ENCODE data around the gene CDK10.
"Not testable (repeated sequence)": the region's sequence is repeated elsewhere in the genome, so short reads cannot be mapped to it uniquely, and the experiment has no call there.

CDK10 gene

DNA sequence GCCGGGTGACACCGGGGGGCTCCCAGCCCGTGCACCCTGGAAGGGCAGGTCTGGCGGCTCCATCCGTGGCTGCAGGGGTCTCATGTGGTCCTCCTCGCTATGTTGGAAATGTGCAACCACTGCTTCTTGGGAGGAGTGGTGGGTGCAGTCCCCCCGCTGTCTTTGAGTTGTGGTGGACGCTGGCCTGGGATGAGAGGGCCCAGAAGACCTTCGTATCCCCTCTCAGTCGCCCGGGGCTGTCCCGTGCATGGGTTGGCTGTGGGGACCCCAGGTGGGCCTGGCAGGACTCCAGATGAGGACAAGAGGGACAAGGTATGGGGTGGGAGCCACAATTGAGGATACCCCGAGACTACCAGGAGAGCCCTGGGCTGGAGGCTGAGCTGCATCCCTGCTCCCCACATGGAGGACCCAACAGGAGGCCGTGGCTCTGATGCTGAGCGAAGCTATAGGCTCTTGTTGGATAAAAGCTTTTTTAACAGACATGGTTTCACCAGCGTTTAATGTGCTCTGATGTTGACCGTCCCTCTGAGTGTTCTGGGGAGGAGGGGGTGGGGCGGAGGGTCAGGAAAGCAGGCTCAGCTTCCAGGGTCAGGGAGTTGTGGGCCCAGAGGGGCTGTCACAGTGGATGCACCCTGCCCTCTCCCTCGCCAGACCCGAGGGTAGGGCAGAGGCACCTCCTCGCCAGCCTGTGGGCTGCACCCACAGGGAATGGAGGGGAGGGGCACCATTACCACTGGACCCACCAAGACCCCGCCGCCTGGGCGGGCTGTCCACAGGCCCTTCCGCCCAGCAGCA lies 9.6 kb downstream of the CDK10 start:
- DNase-seq (ENCODE audit: low read depth in 2 of 2), result no peak

GRCh38 chr16:89696670-89697128 lies 10.2 kb downstream of the CDK10 start:
- no peak for DNase-seq (ENCODE audit: low read depth in 2 of 2)

- DNase-seq (ENCODE audit: low read depth in 2 of 2), result no peak
Observed at GRCh38 chr16:89697161-89697615, 10.7 kb downstream of the CDK10 start.

- no peak for DNase-seq (ENCODE audit: low read depth in 2 of 2)
Observed at GRCh38 chr16:89697616-89698331, 11.3 kb downstream of the CDK10 start.

DNA sequence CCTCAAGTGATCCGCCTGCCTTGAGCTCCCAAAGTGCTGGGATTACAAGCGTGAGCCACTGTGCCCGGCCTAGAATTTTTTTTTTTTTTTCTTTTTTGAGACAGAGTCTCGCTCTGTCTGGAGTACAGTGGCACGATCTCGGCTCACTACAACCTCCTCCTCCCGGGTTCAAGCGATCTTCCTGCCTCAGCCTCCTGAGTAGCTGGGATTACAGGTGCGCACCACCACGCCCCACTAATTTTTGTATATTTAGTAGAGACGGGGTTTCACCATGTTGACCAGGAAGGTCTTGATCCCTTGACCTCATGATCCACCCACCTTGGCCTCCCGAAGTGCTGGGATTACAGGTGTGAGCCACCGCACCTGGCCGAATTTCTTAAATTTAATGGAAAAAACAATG lies 12.2 kb downstream of the CDK10 start:
- not testable (repeated sequence) for DNase-seq (ENCODE audit: low read depth in 2 of 2)

DNA sequence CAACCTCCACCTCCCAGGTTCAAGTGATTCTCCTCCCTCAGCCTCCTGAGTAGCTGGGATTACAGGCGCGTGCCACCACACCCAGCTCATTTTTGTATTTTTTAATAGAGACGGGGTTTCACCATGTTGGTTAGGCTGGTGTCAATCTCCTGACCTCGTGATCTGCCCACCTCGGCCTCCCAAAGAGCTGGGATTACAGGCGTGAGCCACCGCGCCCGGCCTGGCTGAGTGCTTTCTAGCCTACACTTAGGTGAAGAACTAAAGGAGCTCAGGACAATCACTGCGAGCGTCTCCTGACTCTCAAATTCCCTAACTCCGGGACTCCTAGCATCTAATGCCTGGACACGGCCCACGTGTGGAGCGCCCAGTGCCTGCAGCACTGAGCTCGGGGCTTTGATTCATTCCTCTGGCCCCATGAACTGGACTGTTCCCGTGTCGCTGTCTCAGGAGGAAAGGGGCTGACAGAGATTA lies 13.2 kb downstream of the CDK10 start:
- not testable (repeated sequence) for DNase-seq (ENCODE audit: low read depth in 2 of 2)

- DNase-seq (ENCODE audit: low read depth in 2 of 2), result peak; percentile 90 to 94
Observed at GRCh38 chr16:89700100-89700648, 13.7 kb downstream of the CDK10 start.

GRCh38 chr16:89700649-89701424 lies 14.3 kb downstream of the CDK10 start:
- peak in 1 of 2 donors; percentile 13 for DNase-seq (ENCODE audit: low read depth in 2 of 2)

DNA sequence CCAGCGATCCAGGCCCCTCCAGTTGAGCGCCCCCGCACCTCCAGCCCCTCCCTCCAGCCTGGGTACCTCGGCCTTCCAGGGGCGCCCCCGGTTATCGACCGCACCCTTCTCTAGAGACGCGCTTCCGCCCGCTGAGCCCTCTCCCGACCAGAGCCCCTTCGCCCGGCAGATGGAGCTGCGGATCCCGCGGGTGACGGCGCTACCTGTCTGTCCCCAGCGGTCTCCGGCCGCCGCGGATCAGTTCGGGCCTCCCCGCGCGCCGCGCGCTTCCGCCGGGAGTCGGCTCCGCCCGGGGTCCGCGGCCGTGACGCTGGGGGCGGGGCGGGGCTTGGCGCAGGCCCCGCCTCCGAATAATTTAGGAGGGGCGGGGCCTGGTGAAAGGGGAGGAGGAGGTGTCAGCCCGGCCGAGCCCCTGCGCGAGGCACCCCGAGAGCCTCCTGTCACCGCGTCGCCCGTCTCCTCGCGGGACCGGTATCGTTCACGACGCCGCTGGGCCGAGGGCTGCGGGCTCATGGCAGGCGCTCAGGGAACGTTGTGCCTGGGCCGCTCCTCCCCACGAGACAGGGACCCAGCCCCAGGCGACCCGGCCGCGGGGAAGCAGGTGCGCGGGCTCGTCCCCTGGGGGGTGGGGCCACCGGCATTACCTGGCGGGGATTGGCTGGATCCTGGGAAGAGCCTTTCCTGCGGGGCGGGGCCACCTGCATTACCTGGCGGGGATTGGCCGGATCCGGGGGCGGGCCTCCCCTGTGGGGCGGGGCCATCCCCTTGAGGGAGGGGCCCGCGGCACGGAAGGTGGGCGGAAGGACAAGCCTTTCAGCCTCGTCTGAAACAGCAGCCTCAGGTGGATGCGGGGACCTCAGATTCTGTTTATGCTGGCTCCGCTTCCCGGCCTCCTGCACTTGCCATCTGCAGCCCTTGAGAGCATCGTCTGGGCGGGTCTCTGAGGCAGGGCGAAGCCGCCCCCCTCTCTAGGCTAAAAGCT lies 15.2 kb downstream of the CDK10 start, which contains the start of gene SPATA2L:
TSS of gene SPATA2L (minus strand) at position 281 of the 982 bp plus-strand sequence. CDS start 473 bp downstream, outside the sequence.
- peak; percentile 93 to 94 for DNase-seq (ENCODE audit: low read depth in 2 of 2)

DNA sequence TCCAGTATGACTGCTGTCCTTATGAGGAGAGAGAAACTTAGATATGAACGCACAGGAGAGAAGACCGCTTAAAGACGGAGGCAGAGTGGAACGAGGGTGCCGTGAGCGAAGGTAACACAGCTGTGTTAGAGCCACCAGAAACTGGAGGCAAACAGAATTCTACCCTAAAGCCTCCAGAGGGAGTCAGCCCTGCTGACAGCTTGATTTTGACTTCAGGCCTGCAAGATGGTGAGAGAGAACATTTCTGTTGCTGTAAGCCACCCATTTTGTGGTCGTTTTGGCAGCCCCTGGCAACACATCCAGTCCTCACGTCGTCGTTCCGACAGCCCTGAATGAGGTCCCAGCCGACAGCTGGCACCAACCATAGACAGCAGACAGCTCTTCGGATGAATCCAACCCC lies 17.8 kb downstream of the CDK10 start:
- DNase-seq (ENCODE audit: low read depth in 2 of 2), result no peak

- no peak for DNase-seq (ENCODE audit: low read depth in 2 of 2)
Observed at GRCh38 chr16:89705006-89705405, 18.5 kb downstream of the CDK10 start.

DNA sequence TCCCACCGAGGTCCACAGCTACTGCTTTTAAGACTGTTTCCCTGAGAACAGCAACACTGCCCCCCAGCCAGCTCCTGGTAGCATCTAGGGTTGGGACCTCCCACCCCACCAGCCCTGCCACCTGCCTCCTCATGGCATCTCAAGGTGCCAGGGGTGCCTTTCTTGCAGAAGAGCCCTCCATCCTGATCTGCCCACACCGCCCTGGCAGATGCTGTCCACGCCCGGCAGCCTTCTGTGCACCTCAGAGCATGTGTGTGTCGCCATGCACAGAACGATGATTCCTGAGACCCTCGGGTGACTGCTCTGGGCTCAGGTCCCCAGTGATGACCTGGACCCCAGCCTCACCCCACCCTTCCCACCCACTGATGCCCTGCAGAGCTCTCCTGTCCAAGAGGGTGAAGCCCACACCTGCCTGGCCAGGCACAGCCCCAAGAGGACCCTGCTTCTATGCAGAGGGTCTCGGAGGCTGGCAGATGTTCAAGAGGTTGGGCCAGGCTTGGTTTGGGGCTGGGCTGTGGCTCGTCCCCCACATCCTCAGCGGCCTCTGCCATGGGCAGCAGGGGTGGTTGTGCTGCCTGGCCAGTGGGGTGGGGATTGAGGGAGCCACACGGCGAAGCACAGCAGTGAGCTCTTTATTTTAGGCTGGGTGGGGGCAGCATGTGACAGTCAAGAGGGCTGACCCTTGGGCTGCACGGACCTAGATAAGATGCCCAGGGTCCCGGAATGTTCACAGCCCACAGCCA lies 20.2 kb downstream of the CDK10 start:
- DNase-seq (ENCODE audit: low read depth in 2 of 2), result no peak

GRCh38 chr16:89707695-89708094 lies 21.2 kb downstream of the CDK10 start:
- no peak for DNase-seq (ENCODE audit: low read depth in 2 of 2)

GRCh38 chr16:89708481-89708931 lies 22.0 kb downstream of the CDK10 start:
- no peak for DNase-seq (ENCODE audit: low read depth in 2 of 2)

DNA sequence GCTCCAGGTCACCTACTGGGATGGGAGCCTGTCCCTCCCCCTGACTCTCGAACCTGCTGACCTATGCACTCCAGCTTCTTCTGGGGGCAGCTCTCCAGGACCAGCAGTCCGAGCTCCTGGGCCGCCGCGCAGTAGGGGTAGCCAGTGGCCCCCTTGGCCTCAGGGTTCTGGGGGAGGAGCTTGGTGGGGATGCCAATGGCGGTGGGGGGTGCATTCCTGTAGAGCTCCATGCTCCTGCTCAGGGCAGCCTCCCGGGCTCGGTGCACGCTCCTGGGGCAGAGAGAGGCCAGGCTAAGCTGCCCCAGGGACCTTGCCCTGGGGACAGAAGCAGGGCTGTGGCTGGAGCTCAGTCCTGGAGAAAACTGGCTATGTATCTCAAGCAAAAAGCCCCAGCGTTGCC lies 22.7 kb downstream of the CDK10 start:
- no peak for DNase-seq (ENCODE audit: low read depth in 2 of 2)

- no peak for DNase-seq (ENCODE audit: low read depth in 2 of 2)
Observed at GRCh38 chr16:89709716-89710432, 23.4 kb downstream of the CDK10 start.

DNA sequence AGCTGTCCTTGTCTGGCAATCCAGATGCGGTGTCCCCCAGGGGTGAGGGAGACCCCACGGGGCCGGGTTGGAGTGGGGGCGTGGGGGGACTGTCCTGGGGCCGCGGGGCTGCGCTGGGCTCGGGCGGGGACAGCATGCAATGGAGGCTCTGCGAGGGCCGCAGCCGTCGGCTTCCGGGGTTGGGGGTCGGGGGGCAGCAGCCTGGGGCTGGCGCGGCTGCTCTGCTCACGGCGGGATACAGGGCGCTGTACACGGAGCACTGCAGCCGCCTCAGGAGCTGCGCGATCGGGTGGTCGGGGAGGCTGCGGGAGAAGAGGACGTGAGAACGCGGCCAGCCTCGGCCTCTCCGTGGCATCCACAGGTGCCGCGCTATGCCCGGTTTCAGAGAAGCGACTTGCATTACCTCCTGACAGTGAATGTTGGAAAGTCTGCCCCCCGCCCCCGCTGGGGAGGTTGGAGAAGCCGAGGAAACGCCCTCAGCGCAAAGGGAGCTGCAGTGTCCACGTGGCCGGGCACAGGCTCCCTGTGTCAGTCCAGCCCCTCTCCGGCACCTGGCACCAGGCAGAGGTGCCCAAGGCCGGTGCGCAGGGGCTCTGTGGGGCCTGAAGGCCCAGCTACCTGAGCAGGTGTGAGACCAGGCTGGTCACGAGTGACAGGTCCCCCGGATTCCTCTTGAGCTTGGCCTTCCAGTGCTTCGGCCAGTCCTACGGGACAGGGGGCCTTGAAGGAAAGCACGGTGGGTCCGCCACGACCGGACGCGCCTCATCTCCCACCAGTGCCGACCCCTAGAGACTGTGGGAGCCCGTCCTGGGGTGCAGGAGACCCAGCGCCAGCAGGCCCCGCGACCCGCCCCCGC lies 24.4 kb downstream of the CDK10 start:
- DNase-seq (ENCODE audit: low read depth in 2 of 2), result no peak

Measured in stimulated activated CD8-positive, alpha-beta memory T cell treated with anti-CD3 and anti-CD28 coated beads, Interleukin-7, amount 100 ng/mL, for 1 hour (primary cell).